ENCODE results near the gene NKAPD1. TPM values are rescaled to one million over a fixed set of nuclear protein-coding genes. Genes with fewer than 3 reads are reported as not detected.

The NKAPD1 gene
- total and polyA plus RNA-seq, 2 of the 4 experiments (the other 2 are of a cell fraction): 8.4 to 17.2 TPM

DNA sequence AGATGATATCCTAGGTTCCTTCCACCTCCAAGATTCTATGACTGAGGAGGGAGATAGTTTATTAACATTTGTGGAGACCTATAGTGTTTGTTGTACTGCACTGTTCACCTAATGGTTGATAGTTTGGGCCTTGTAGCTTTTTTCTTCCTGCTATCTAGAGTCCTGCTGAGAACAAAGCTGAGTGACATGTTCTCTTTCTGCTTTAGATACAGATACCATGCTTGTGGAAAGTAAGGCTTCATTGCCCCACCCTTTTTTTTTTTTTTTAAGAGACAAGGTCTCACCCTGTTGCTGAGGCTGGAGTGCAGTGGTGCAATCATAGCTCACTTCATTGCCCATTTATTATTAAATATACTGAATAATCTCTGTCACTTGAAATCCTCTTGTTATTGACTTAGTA is 36.6 kb upstream of the NKAPD1 start:
- in situ Hi-C loops (cut with MboI; ENCODE audit: low sequenced_read_pairs) (no loop called here), dilution Hi-C loops (cut with HindIII; ENCODE audit: low sequenced_read_pairs, unreplicated experiment) (no loop called here), intact Hi-C loops (cut with micrococcal nuclease) (no loop called here)
- H3K9me1 ChIP-seq (ENCODE audit: insufficient read depth, low read length): no peaks in the 10 kb centered on the region
- H2BK5ac ChIP-seq (ENCODE audit: low read depth, low read length, poor library complexity, severe bottlenecking): no peak overlapping the region
- H3K27me3 ChIP-seq (ENCODE audit: control insufficient read depth, insufficient read depth, low read length): no peaks in the 10 kb centered on the region
- H3K18ac ChIP-seq (ENCODE audit: low read depth, low read length): no peak overlapping the region
- no peak overlapping the region for H2BK15ac ChIP-seq (ENCODE audit: low read depth, low read length)
- H4K5ac ChIP-seq (ENCODE audit: low read depth, low read length): no peak overlapping the region
- no peak overlapping the region for H3K14ac ChIP-seq (replicated peaks; ENCODE audit: low read depth, low read length)
- ChIA-PET POLR2A (ENCODE audit: unreplicated experiment) (no interaction called here), CTCF (no interaction called here)
- H4K91ac ChIP-seq (ENCODE audit: insufficient read depth, low read depth, low read length): no peak overlapping the region
- H3K27ac ChIP-seq (ENCODE audit: insufficient read depth, low read length): no peak overlapping the region
- no peak overlapping the region for H3K9ac ChIP-seq (ENCODE audit: low read depth, low read length)
- no peak overlapping the region for H3K4me3 ChIP-seq (ENCODE audit: insufficient read depth, low read depth, low read length)
- peaks cover 22% of the 10 kb centered on the region for H3K36me3 ChIP-seq (ENCODE audit: control insufficient read depth, insufficient read depth, low read length)
- no peaks in the 10 kb centered on the region for H4K20me1 ChIP-seq (ENCODE audit: insufficient read depth, low read length)
- no peak overlapping the region for H2AK9ac ChIP-seq (replicated peaks; ENCODE audit: low read depth, low read length, poor library complexity)
- H3K9me3 ChIP-seq (ENCODE audit: control insufficient read depth, insufficient read depth, low read length): no peaks in the 10 kb centered on the region
- H2AK5ac ChIP-seq (ENCODE audit: low read depth, low read length): no peak overlapping the region
- no peak for DNase-seq
- no peak overlapping the region for H2AFZ ChIP-seq (replicated peaks; ENCODE audit: low read length, poor library complexity)
- no peak for ATAC-seq (ENCODE audit: low read depth)
- BruUV-seq (replicated peaks): no TSS peak
- H3K23ac ChIP-seq (ENCODE audit: low read depth, low read length): no peak overlapping the region
- H2BK20ac ChIP-seq (ENCODE audit: low read depth, low read length): no peak overlapping the region
- no peak overlapping the region for H3K56ac ChIP-seq (ENCODE audit: extremely low read depth, insufficient read depth, low read length)
- TF ChIP-seq NFE2L2 (IDR thresholded peaks at IDR 0.05; ENCODE audit: low read depth, low read length): no peak
- TF ChIP-seq POLR2A (IDR thresholded peaks at IDR 0.05; ENCODE audit: low read depth, low read length): no peak
- TF ChIP-seq, protein P1, sequence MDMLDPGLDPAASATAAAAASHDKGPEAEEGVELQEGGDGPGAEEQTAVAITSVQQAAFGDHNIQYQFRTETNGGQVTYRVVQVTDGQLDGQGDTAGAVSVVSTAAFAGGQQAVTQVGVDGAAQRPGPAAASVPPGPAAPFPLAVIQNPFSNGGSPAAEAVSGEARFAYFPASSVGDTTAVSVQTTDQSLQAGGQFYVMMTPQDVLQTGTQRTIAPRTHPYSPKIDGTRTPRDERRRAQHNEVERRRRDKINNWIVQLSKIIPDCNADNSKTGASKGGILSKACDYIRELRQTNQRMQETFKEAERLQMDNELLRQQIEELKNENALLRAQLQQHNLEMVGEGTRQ (IDR thresholded peaks at IDR 0.05; ENCODE audit: low read depth, low read length): no peak
- no peak for TF ChIP-seq FOS (IDR thresholded peaks at IDR 0.05; ENCODE audit: low read depth, low read length)
- no peak for TF ChIP-seq BHLHE40 (IDR thresholded peaks at IDR 0.05; ENCODE audit: low read depth, low read length)
- H3K4me1 ChIP-seq (ENCODE audit: control insufficient read depth, insufficient read depth, low read length): no peaks in the 10 kb centered on the region
- H3K4me2 ChIP-seq (ENCODE audit: low read depth, low read length): no peak overlapping the region
- peaks cover 0 to 4% of the 10 kb centered on the region in 2 experiments; a peak in 3 of 4 replicates for H3K79me1 ChIP-seq (ENCODE audit: low read depth in 1 of 2, low read length in 2 of 2)
- no peak overlapping the region for H3K4ac ChIP-seq (ENCODE audit: low read depth, low read length)
- H2BK120ac ChIP-seq (ENCODE audit: low read depth, low read length): no peak overlapping the region
- H4K8ac ChIP-seq (ENCODE audit: low read depth in 2 of 2, low read length in 2 of 2): no peak overlapping the region

Data from IMR-90 (cell line).